HG03280 (cell line): Measurements from ENCODE around the gene KRTAP2-3.
"Not testable (repeated sequence)": the region's sequence is repeated elsewhere in the genome, so short reads cannot be mapped to it uniquely, and the experiment has no call there.

Experiments
- ATAC-seq: cut with Tn5 transposase; IDR thresholded peaks from one replicate; pipeline ENCODE4 v1.9.1; 2021; ENCODE audit warnings: mild to moderate bottlenecking, moderate library complexity; ENCODE audit not compliant: unreplicated experiment

Gene KRTAP2-3

GRCh38 chr17:41060052-41060604 lies at the start of gene KRTAP2-3:
KRTAP2-3 (minus strand) TSS chr17:41060114; CDS start chr17:41060050, 64 bp downstream.
- no peak for ATAC-seq

- ATAC-seq = not testable (repeated sequence)
These were observed 48.9 kb upstream of the KRTAP2-3 start for GRCh38 chr17:41108728-41109386.

- ATAC-seq = no peak
These were observed 48.1 kb upstream of the KRTAP2-3 start for GRCh38 chr17:41107941-41108450.

- not testable (repeated sequence) for ATAC-seq
These were observed 45.4 kb upstream of the KRTAP2-3 start, which contains the start of gene KRTAP4-9 for GRCh38 chr17:41105347-41105746. KRTAP4-9 (plus strand) TSS chr17:41105389; CDS start chr17:41105389, 0 bp downstream.

GRCh38 chr17:41104386-41105038 lies 44.6 kb upstream of the KRTAP2-3 start:
- not testable (repeated sequence) for ATAC-seq

- ATAC-seq = no peak
These were observed 44.0 kb upstream of the KRTAP2-3 start for GRCh38 chr17:41103896-41104295.

GRCh38 chr17:41101586-41102259 lies 41.8 kb upstream of the KRTAP2-3 start, which contains the start of gene KRTAP4-16:
KRTAP4-16 (minus strand) TSS chr17:41102209; CDS start chr17:41102209, 0 bp downstream.
- no peak for ATAC-seq

GRCh38 chr17:41099682-41100480 lies 40.0 kb upstream of the KRTAP2-3 start:
- not testable (repeated sequence) for ATAC-seq

GRCh38 chr17:41098481-41098880 lies 38.6 kb upstream of the KRTAP2-3 start:
- ATAC-seq = no peak

- no peak for ATAC-seq
These were observed 38.1 kb upstream of the KRTAP2-3 start, which contains the start of gene KRTAP4-8 for GRCh38 chr17:41098042-41098441. KRTAP4-8 (minus strand) TSS chr17:41098142; CDS start chr17:41098084, 58 bp downstream.

GRCh38 chr17:41096055-41096454 lies 36.1 kb upstream of the KRTAP2-3 start:
- no peak for ATAC-seq

GRCh38 chr17:41088760-41089352 lies 28.9 kb upstream of the KRTAP2-3 start:
- not testable (repeated sequence) for ATAC-seq

- not testable (repeated sequence) for ATAC-seq
These were observed 24.4 kb upstream of the KRTAP2-3 start, which contains the start of gene KRTAP4-7 for GRCh38 chr17:41084100-41084856. KRTAP4-7 (plus strand) TSS chr17:41084150; CDS start chr17:41084207, 57 bp downstream.

GRCh38 chr17:41083427-41083826 lies 23.5 kb upstream of the KRTAP2-3 start:
- not testable (repeated sequence) for ATAC-seq

- ATAC-seq = no peak
These were observed 22.7 kb upstream of the KRTAP2-3 start for GRCh38 chr17:41082626-41083025.

GRCh38 chr17:41076788-41077187 lies 16.9 kb upstream of the KRTAP2-3 start:
- no peak for ATAC-seq

- ATAC-seq = no peak
These were observed 13.8 kb upstream of the KRTAP2-3 start for GRCh38 chr17:41073676-41074075.

- ATAC-seq = no peak
These were observed 11.9 kb upstream of the KRTAP2-3 start for GRCh38 chr17:41071606-41072360.
